Globus pallidus (tissue), 1 donor: ENCODE measurements around the gene ANHX.

Source experiments
- DNase-seq: peaks from one replicate; pipeline ENCODE4 v3.0.0-alpha.2; 2015; ENCODE audit warnings: low spot score

Gene ANHX

GRCh38 chr12:133202493-133203343 lies 33.0 kb downstream of the ANHX start:
- DNase-seq = no peak

GRCh38 chr12:133201888-133202287 lies 33.8 kb downstream of the ANHX start:
- no peak for DNase-seq

- no peak for DNase-seq
These were observed 42.8 kb downstream of the ANHX start for GRCh38 chr12:133192847-133193246.

- DNase-seq = no peak
These were observed 45.5 kb downstream of the ANHX start for GRCh38 chr12:133190176-133190575.

GRCh38 chr12:133181238-133181959 lies 54.3 kb downstream of the ANHX start, which contains the start of gene ZNF268:
Gene ZNF268, plus strand, starts transcription at chr12:133181495. Its CDS starts 503 bp downstream, at chr12:133181998.
- DNase-seq = peak; percentile 85

- DNase-seq = no peak
These were observed 55.0 kb downstream of the ANHX start for GRCh38 chr12:133180669-133181068.

GRCh38 chr12:133174901-133175300 lies 60.8 kb downstream of the ANHX start:
- no peak for DNase-seq

- no peak for DNase-seq
These were observed 63.2 kb downstream of the ANHX start for GRCh38 chr12:133172491-133172890.
